ENCODE measurements around the gene TOE1.

The TOE1 gene

GRCh38 chr1:45322486-45323040 is 17.4 kb upstream of the TOE1 start:
- Histone ChIP-seq H3K27me3 (ENCODE audit: insufficient read depth, poor library complexity, severe bottlenecking) (no peaks in the 10 kb centered on the region), H3K4me3 (replicated peaks; ENCODE audit: insufficient read depth, low read length) (no peak overlapping the region), H3K27ac (replicated peaks) (no peak overlapping the region)
- DNase-seq (ENCODE audit: low read depth in 1 of 2, low spot score in 1 of 2), result no peak
- no peak for TF ChIP-seq GABPA (IDR thresholded peaks at IDR 0.05; ENCODE audit: low read depth)
- no peak for TF ChIP-seq SPI1 (IDR thresholded peaks at IDR 0.05; ENCODE audit: borderline replicate concordance, low read depth)

GRCh38 chr1:45325851-45326506 is 14.0 kb upstream of the TOE1 start:
- DNase-seq (ENCODE audit: low read depth in 1 of 2, low spot score in 1 of 2), result no peak
- H3K27me3 ChIP-seq (ENCODE audit: insufficient read depth, poor library complexity, severe bottlenecking), result no peaks in the 10 kb centered on the region
- TF ChIP-seq CTCF (IDR thresholded peaks at IDR 0.05; ENCODE audit: insufficient read depth, low read length) (no peak), REST (IDR thresholded peaks at IDR 0.05; ENCODE audit: insufficient replicate concordance, low read depth) (no peak), SPI1 (IDR thresholded peaks at IDR 0.05; ENCODE audit: borderline replicate concordance, low read depth) (no peak), GABPA (IDR thresholded peaks at IDR 0.05; ENCODE audit: low read depth) (no peak), POLR2AphosphoS5 (IDR thresholded peaks at IDR 0.05; ENCODE audit: low read depth) (no peak)
- no peak overlapping the region for H3K27ac ChIP-seq (replicated peaks)
- peak overlapping the region; percentile 64 for H3K4me3 ChIP-seq (replicated peaks; ENCODE audit: insufficient read depth, low read length)

GRCh38 chr1:45326627-45327623 is 13.0 kb upstream of the TOE1 start, which contains the start of gene HPDL:
HPDL (plus strand) TSS chr1:45326895; CDS start chr1:45327149, 254 bp downstream.
- peak; percentile 65 to 88 for DNase-seq (ENCODE audit: low read depth in 1 of 2, low spot score in 1 of 2)
- H3K27ac ChIP-seq (replicated peaks), result peak within 1 kb of the TSS; percentile 76
- H3K4me3 ChIP-seq (replicated peaks; ENCODE audit: insufficient read depth, low read length), result peak within 1 kb of the TSS; percentile 64
- TF ChIP-seq REST (IDR thresholded peaks at IDR 0.05; ENCODE audit: insufficient replicate concordance, low read depth) (peak; percentile 34), POLR2AphosphoS5 (IDR thresholded peaks at IDR 0.05; ENCODE audit: low read depth) (peak; percentile 72; the same call in 1 of the 2 replicates), SPI1 (IDR thresholded peaks at IDR 0.05; ENCODE audit: borderline replicate concordance, low read depth) (no peak)
- H3K27me3 ChIP-seq (ENCODE audit: insufficient read depth, poor library complexity, severe bottlenecking), result no peaks in the 10 kb centered on the region

GRCh38 chr1:45327644-45328515 is 12.1 kb upstream of the TOE1 start:
- DNase-seq (ENCODE audit: low read depth in 1 of 2, low spot score in 1 of 2), result peak; percentile 29 to 35
- H3K27ac ChIP-seq (replicated peaks), result peak overlapping the region; percentile 76
- H3K4me3 ChIP-seq (replicated peaks; ENCODE audit: insufficient read depth, low read length), result peak overlapping the region; percentile 64

More at GRCh38 chr1:45327644-45328515, 12.1 kb upstream of the TOE1 start:
- no peaks in the 10 kb centered on the region for H3K27me3 ChIP-seq (ENCODE audit: insufficient read depth, poor library complexity, severe bottlenecking)
- TF ChIP-seq CTCF (IDR thresholded peaks at IDR 0.05; ENCODE audit: insufficient read depth, low read length), result no peak
- no peak for TF ChIP-seq REST (IDR thresholded peaks at IDR 0.05; ENCODE audit: insufficient replicate concordance, low read depth)
- TF ChIP-seq SPI1 (IDR thresholded peaks at IDR 0.05; ENCODE audit: borderline replicate concordance, low read depth), result no peak
- TF ChIP-seq GABPA (IDR thresholded peaks at IDR 0.05; ENCODE audit: low read depth), result no peak
- no peak; the same call in 1 of the 2 replicates for TF ChIP-seq POLR2AphosphoS5 (IDR thresholded peaks at IDR 0.05; ENCODE audit: low read depth)
